Measurements from ENCODE around the gene DOCK1. TPM values are rescaled to one million over a fixed set of nuclear protein-coding genes. Genes with fewer than 3 reads are reported as not detected.

The DOCK1 gene
- total RNA-seq, 2 donors from 2014 or later, result 46.4 to 49.0 TPM

GRCh38 chr10:127276794-127277462 lies 371.7 kb downstream of the DOCK1 start:
- Histone ChIP-seq H3K4me3 (no peak overlapping the region), H3K9ac (ENCODE audit: low read depth in 2 of 2, low read length in 2 of 2) (no peak overlapping the region), H3K4me1 (no peaks in the 10 kb centered on the region), H3K27me3 (no peaks in the 10 kb centered on the region), H3K36me3 (no peaks in the 10 kb centered on the region), H3K9me3 (no peaks in the 10 kb centered on the region), H3K27ac (no peak overlapping the region)
- intact Hi-C loops (cut with DNase I), result no loop called here
- no peak for DNase-seq
- TF ChIP-seq, protein P1, sequence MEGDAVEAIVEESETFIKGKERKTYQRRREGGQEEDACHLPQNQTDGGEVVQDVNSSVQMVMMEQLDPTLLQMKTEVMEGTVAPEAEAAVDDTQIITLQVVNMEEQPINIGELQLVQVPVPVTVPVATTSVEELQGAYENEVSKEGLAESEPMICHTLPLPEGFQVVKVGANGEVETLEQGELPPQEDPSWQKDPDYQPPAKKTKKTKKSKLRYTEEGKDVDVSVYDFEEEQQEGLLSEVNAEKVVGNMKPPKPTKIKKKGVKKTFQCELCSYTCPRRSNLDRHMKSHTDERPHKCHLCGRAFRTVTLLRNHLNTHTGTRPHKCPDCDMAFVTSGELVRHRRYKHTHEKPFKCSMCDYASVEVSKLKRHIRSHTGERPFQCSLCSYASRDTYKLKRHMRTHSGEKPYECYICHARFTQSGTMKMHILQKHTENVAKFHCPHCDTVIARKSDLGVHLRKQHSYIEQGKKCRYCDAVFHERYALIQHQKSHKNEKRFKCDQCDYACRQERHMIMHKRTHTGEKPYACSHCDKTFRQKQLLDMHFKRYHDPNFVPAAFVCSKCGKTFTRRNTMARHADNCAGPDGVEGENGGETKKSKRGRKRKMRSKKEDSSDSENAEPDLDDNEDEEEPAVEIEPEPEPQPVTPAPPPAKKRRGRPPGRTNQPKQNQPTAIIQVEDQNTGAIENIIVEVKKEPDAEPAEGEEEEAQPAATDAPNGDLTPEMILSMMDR (IDR thresholded peaks at IDR 0.05), result no peak

- H3K9me3 ChIP-seq, result no peaks in the 10 kb centered on the region
- H3K27me3 ChIP-seq, result no peaks in the 10 kb centered on the region
- no peak overlapping the region for H3K4me3 ChIP-seq
- no peak overlapping the region for H3K27ac ChIP-seq
- no peaks in the 10 kb centered on the region for H3K36me3 ChIP-seq
- no peak for DNase-seq
- intact Hi-C loops (cut with DNase I), result no loop called here
- no peaks in the 10 kb centered on the region for H3K4me1 ChIP-seq
- H3K9ac ChIP-seq (ENCODE audit: low read depth in 2 of 2, low read length in 2 of 2), result no peak overlapping the region
- TF ChIP-seq, protein P1 (IDR thresholded peaks at IDR 0.05), result no peak
Observed at GRCh38 chr10:127278001-127278400, 372.8 kb downstream of the DOCK1 start.

DNA sequence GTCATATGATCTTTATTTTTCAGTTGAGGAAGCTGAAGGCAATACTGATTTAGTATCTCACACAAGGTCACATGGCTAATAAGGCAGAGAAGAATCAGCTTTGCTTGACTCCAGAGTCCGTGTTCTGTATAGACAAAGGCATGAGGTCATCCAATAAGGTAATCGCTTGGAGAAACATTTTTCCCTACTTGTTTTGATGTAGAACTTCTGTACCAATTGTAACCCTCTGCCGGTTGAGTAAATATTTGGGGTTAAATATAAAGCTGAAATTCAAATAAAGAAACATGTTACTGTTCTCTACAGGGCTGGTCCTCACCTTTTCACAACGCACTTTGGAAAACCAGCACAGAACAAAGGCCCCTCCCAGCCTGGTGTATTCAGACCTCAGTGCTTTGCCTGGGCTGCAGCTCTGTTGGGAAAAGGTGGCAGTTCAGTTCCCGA lies 374.1 kb downstream of the DOCK1 start:
- no peaks in the 10 kb centered on the region for H3K4me1 ChIP-seq
- no peak overlapping the region for H3K4me3 ChIP-seq
- H3K9me3 ChIP-seq, result no peaks in the 10 kb centered on the region
- TF ChIP-seq, protein P1 (IDR thresholded peaks at IDR 0.05), result no peak
- intact Hi-C loops (cut with DNase I), result no loop called here
- no peak overlapping the region for H3K9ac ChIP-seq (ENCODE audit: low read depth in 2 of 2, low read length in 2 of 2)
- H3K27ac ChIP-seq, result no peak overlapping the region
- no peak for DNase-seq
- H3K27me3 ChIP-seq, result no peaks in the 10 kb centered on the region
- H3K36me3 ChIP-seq, result no peaks in the 10 kb centered on the region

DNA sequence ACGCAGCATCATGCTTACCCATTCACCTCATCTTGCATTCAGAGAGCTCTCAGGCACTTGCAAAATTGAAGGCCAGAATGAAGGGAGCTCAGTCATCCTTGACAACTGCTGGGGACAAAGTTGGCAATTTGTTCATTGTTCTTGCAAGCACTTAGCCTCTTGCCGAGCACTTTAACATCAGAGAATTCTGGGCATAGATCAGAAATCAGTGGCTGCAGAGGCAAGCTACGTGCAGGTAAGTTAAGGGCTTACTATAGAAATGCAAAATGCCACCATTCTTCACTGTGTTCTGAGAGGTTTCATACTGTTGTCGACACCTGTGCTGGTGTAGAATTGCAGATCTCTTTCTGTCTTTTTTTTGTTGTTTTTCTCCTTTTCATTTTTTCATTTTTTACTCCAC lies 375.2 kb downstream of the DOCK1 start:
- DNase-seq, result no peak
- Histone ChIP-seq H3K36me3 (no peaks in the 10 kb centered on the region), H3K9ac (ENCODE audit: low read depth in 2 of 2, low read length in 2 of 2) (no peak overlapping the region), H3K27ac (no peak overlapping the region), H3K9me3 (no peaks in the 10 kb centered on the region), H3K4me3 (no peak overlapping the region), H3K27me3 (no peaks in the 10 kb centered on the region), H3K4me1 (no peaks in the 10 kb centered on the region)
- TF ChIP-seq, protein P1 (IDR thresholded peaks at IDR 0.05), result no peak
- intact Hi-C loops (cut with DNase I), result no loop called here

DNA sequence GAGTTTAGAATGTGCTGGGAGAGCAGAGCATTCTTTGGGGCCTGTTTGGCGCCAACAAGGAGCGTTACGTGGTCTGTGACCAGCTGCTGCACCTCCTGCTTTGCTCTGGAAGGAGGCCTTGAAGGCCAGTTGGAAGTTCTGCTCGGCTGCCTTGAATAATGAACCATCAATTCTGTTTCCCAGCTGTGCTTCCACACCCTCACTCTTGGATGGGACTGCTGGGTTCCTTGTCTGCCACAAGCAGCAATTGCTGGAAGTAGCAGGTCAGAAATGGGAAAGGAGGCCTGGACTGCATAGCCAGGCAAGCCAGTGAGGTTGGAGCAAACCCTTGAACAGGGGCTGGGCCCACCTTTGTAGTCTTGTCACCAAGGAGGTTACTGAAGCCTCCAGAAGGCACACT lies 377.8 kb downstream of the DOCK1 start:
- intact Hi-C loops (cut with DNase I), result no loop called here
- Histone ChIP-seq H3K9ac (ENCODE audit: low read depth in 2 of 2, low read length in 2 of 2) (no peak overlapping the region), H3K36me3 (no peaks in the 10 kb centered on the region), H3K27me3 (no peaks in the 10 kb centered on the region), H3K4me3 (no peak overlapping the region), H3K9me3 (peaks cover 5% of the 10 kb centered on the region), H3K27ac (no peak overlapping the region), H3K4me1 (no peaks in the 10 kb centered on the region)
- TF ChIP-seq, protein P1 (IDR thresholded peaks at IDR 0.05), result no peak
- DNase-seq, result no peak

All from colonic mucosa (tissue), 4 donors.